ENCODE data around the gene LRRC23.

The LRRC23 gene

GRCh38 chr12:6937481-6938352, 33.1 kb downstream of the LRRC23 start:
- peak overlapping the region; percentile 47 for H3K27ac ChIP-seq (ENCODE audit: low read depth, low read length)
- peaks cover 44% of the 10 kb centered on the region for H3K4me1 ChIP-seq (ENCODE audit: control insufficient read depth, insufficient read depth, low read length, unreplicated experiment)
- peaks cover 9% of the 10 kb centered on the region for H3K79me2 ChIP-seq (ENCODE audit: control insufficient read depth, insufficient read depth, low read length, unreplicated experiment)
- H2AFZ ChIP-seq (ENCODE audit: low read length, unreplicated experiment), result no peak overlapping the region
- peak overlapping the region; percentile 74 for H3K4me3 ChIP-seq (ENCODE audit: low read depth, low read length)
- peaks cover 2% of the 10 kb centered on the region; the same call in 1 of the 2 replicates for H3K36me3 ChIP-seq (ENCODE audit: insufficient read depth, low read length)
- no peaks in the 10 kb centered on the region for H3K27me3 ChIP-seq (ENCODE audit: insufficient read depth, low read length)

DNA sequence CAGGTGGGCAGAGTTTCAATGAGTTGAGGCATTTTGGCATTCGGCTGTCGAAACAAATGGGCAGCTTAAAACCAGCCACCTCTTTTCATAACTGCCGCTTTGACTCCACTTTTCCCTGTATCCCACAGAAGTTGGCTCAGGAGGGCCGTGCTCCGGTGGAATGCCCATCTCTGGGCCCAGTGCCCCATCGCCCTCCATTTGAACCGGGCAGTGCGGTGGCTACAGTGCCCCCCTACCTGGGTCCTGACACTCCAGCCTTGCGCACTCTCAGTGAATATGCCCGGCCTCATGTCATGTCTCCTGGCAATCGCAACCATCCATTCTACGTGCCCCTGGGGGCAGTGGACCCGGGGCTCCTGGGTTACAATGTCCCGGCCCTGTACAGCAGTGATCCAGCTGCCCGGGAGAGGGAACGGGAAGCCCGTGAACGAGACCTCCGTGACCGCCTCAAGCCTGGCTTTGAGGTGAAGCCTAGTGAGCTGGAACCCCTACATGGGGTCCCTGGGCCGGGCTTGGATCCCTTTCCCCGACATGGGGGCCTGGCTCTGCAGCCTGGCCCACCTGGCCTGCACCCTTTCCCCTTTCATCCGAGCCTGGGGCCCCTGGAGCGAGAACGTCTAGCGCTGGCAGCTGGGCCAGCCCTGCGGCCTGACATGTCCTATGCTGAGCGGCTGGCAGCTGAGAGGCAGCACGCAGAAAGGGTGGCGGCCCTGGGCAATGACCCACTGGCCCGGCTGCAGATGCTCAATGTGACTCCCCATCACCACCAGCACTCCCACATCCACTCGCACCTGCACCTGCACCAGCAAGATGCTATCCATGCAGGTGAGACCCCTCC, 34.0 kb downstream of the LRRC23 start:
- Histone ChIP-seq H3K36me3 (ENCODE audit: insufficient read depth, low read length) (no peaks in the 10 kb centered on the region), H3K4me1 (ENCODE audit: control insufficient read depth, insufficient read depth, low read length, unreplicated experiment) (peaks cover 41% of the 10 kb centered on the region), H3K27ac (ENCODE audit: low read depth, low read length) (no peak overlapping the region), H3K79me2 (ENCODE audit: control insufficient read depth, insufficient read depth, low read length, unreplicated experiment) (peaks cover 2% of the 10 kb centered on the region), H3K27me3 (ENCODE audit: insufficient read depth, low read length) (no peaks in the 10 kb centered on the region), H3K4me3 (ENCODE audit: low read depth, low read length) (peak overlapping the region; percentile 74; the same call in 1 of the 2 replicates), H2AFZ (ENCODE audit: low read length, unreplicated experiment) (no peak overlapping the region)

GRCh38 chr12:6939191-6939540, 34.5 kb downstream of the LRRC23 start:
- H3K27me3 ChIP-seq (ENCODE audit: insufficient read depth, low read length), result no peaks in the 10 kb centered on the region
- no peaks in the 10 kb centered on the region for H3K79me2 ChIP-seq (ENCODE audit: control insufficient read depth, insufficient read depth, low read length, unreplicated experiment)
- no peak overlapping the region for H2AFZ ChIP-seq (ENCODE audit: low read length, unreplicated experiment)
- H3K4me3 ChIP-seq (ENCODE audit: low read depth, low read length), result no peak overlapping the region
- peaks cover 35% of the 10 kb centered on the region for H3K4me1 ChIP-seq (ENCODE audit: control insufficient read depth, insufficient read depth, low read length, unreplicated experiment)
- H3K27ac ChIP-seq (ENCODE audit: low read depth, low read length), result no peak overlapping the region
- no peaks in the 10 kb centered on the region for H3K36me3 ChIP-seq (ENCODE audit: insufficient read depth, low read length)

DNA sequence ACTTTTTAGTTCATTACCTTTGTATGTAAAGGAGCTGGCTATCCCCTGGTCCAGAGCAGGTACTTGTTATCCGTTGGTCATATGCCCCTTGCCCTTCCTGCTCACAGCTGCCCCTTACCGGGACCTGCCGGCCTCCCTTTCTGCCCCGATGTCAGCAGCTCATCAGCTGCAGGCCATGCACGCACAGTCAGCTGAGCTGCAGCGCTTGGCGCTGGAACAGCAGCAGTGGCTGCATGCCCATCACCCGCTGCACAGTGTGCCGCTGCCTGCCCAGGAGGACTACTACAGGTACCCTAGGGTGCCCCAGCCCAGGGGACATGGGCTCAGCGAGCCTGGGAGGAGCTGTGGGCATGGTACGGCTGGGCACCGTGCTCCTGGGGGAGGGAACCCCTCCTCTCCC, 36.6 kb downstream of the LRRC23 start:
- Histone ChIP-seq H3K4me3 (ENCODE audit: low read depth, low read length) (no peak overlapping the region), H3K4me1 (ENCODE audit: control insufficient read depth, insufficient read depth, low read length, unreplicated experiment) (peaks cover 25% of the 10 kb centered on the region), H3K27me3 (ENCODE audit: insufficient read depth, low read length) (no peaks in the 10 kb centered on the region)

GRCh38 chr12:6941782-6942181, 37.2 kb downstream of the LRRC23 start:
- H3K27ac ChIP-seq (ENCODE audit: low read depth, low read length), result no peak overlapping the region
- H3K4me3 ChIP-seq (ENCODE audit: low read depth, low read length), result no peak overlapping the region
- H3K27me3 ChIP-seq (ENCODE audit: insufficient read depth, low read length), result no peaks in the 10 kb centered on the region
- no peaks in the 10 kb centered on the region for H3K36me3 ChIP-seq (ENCODE audit: insufficient read depth, low read length)
- peaks cover 25% of the 10 kb centered on the region for H3K4me1 ChIP-seq (ENCODE audit: control insufficient read depth, insufficient read depth, low read length, unreplicated experiment)
- H3K79me2 ChIP-seq (ENCODE audit: control insufficient read depth, insufficient read depth, low read length, unreplicated experiment), result peaks cover 3% of the 10 kb centered on the region
- H2AFZ ChIP-seq (ENCODE audit: low read length, unreplicated experiment), result no peak overlapping the region

More for the DNA sequence above, 36.6 kb downstream of the LRRC23 start:
- Histone ChIP-seq H3K79me2 (ENCODE audit: control insufficient read depth, insufficient read depth, low read length, unreplicated experiment) (peaks cover 3% of the 10 kb centered on the region), H3K36me3 (ENCODE audit: insufficient read depth, low read length) (no peaks in the 10 kb centered on the region), H2AFZ (ENCODE audit: low read length, unreplicated experiment) (no peak overlapping the region), H3K27ac (ENCODE audit: low read depth, low read length) (no peak overlapping the region)

DNA sequence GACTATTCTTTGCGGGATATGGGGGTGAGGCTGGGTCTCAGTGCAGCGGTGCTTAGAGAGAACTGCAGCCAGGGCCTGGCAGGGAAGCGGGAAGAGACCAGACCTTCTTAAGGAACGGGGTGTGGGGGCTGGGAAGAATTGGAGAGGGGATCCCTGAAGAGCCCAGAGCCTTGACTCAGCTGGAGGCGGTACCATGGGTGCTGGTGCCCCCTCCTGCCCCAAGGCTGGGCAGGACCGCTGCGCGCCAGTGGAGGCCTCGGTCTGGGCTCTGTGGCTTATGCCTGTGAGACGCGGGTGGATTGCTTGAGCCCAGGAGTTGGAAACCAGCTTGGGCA, 37.7 kb downstream of the LRRC23 start:
- Histone ChIP-seq H3K4me1 (ENCODE audit: control insufficient read depth, insufficient read depth, low read length, unreplicated experiment) (peaks cover 23% of the 10 kb centered on the region), H3K79me2 (ENCODE audit: control insufficient read depth, insufficient read depth, low read length, unreplicated experiment) (peaks cover 3% of the 10 kb centered on the region), H3K27ac (ENCODE audit: low read depth, low read length) (no peak overlapping the region; the same call in 1 of the 2 replicates), H3K36me3 (ENCODE audit: insufficient read depth, low read length) (no peaks in the 10 kb centered on the region), H3K27me3 (ENCODE audit: insufficient read depth, low read length) (no peaks in the 10 kb centered on the region), H3K4me3 (ENCODE audit: low read depth, low read length) (no peak overlapping the region), H2AFZ (ENCODE audit: low read length, unreplicated experiment) (no peak overlapping the region)

DNA sequence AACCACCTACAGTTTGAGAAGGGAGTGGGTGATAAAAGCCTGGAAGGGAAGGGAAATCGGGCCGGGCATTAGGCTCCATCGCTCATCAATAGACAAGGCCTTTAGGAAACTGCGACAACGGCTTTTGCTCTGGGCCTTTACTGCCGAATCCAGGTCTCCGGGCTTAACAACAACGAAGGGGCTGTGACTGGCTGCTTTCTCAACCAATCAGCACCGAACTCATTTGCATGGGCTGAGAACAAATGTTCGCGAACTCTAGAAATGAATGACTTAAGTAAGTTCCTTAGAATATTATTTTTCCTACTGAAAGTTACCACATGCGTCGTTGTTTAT, 38.7 kb downstream of the LRRC23 start:
- Histone ChIP-seq H3K27ac (ENCODE audit: low read depth, low read length) (peak overlapping the region; percentile 92), H3K36me3 (ENCODE audit: insufficient read depth, low read length) (no peaks in the 10 kb centered on the region), H3K4me3 (ENCODE audit: low read depth, low read length) (peak overlapping the region; percentile 83; the same call in 1 of the 2 replicates), H3K4me1 (ENCODE audit: control insufficient read depth, insufficient read depth, low read length, unreplicated experiment) (peaks cover 16% of the 10 kb centered on the region), H3K27me3 (ENCODE audit: insufficient read depth, low read length) (no peaks in the 10 kb centered on the region), H3K79me2 (ENCODE audit: control insufficient read depth, insufficient read depth, low read length, unreplicated experiment) (peaks cover 3% of the 10 kb centered on the region), H2AFZ (ENCODE audit: low read length, unreplicated experiment) (no peak overlapping the region)

DNA sequence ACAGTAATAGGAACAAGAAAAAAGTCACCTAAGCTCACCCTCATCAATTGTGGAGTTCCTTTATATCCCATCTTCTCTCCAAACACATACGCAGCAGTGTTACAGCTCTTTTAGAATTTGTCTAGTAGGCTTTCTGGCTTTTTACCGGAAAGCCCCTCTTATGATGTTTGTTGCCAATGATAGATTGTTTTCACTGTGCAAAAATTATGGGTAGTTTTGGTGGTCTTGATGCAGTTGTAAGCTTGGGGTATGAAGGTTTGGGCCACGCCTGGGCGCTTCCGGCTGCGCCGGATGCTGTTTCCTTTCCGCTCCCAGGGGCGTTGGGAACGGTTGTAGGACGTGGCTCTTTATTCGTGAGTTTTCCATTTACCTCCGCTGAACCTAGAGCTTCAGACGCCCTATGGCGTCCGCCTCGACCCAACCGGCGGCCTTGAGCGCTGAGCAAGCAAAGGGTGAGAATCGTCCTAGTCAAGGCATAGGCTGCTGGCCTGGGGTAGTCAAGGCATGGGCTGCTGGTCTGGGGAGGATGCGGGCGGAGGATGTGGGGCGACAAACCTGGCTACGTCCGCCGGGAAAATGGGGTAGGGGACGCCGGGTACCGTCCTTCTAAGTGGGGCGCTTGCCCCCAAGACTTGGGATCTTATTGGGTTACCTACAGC, 39.2 kb downstream of the LRRC23 start, which contains the start of the genes C12orf57 and RNU7-1:
TSS of gene C12orf57 (plus strand) at position 301 of the 659 bp plus-strand sequence. CDS start at position 401, 100 bp downstream.
TSS of gene RNU7-1 (plus strand) at position 95 of the 659 bp plus-strand sequence.
- Histone ChIP-seq H3K27ac (ENCODE audit: low read depth, low read length) (peak within 1 kb of the TSS; percentile 92), H3K79me2 (ENCODE audit: control insufficient read depth, insufficient read depth, low read length, unreplicated experiment) (peaks cover 3% of the 10 kb centered on the region), H3K27me3 (ENCODE audit: insufficient read depth, low read length) (no peaks in the 10 kb centered on the region), H2AFZ (ENCODE audit: low read length, unreplicated experiment) (peak within 1 kb of the TSS; percentile 26), H3K4me1 (ENCODE audit: control insufficient read depth, insufficient read depth, low read length, unreplicated experiment) (peaks cover 15% of the 10 kb centered on the region), H3K4me3 (ENCODE audit: low read depth, low read length) (peak within 1 kb of the TSS; percentile 83), H3K36me3 (ENCODE audit: insufficient read depth, low read length) (no peaks in the 10 kb centered on the region)

- Histone ChIP-seq H3K4me1 (ENCODE audit: control insufficient read depth, insufficient read depth, low read length, unreplicated experiment) (peaks cover 15% of the 10 kb centered on the region), H3K27me3 (ENCODE audit: insufficient read depth, low read length) (no peaks in the 10 kb centered on the region), H3K79me2 (ENCODE audit: control insufficient read depth, insufficient read depth, low read length, unreplicated experiment) (peaks cover 3% of the 10 kb centered on the region), H3K36me3 (ENCODE audit: insufficient read depth, low read length) (no peaks in the 10 kb centered on the region), H3K4me3 (ENCODE audit: low read depth, low read length) (peak overlapping the region; percentile 83), H3K27ac (ENCODE audit: low read depth, low read length) (peak overlapping the region; percentile 92), H2AFZ (ENCODE audit: low read length, unreplicated experiment) (peak overlapping the region; percentile 26)
Observed at GRCh38 chr12:6944381-6945186, 40.0 kb downstream of the LRRC23 start.

GRCh38 chr12:6945613-6946012, 41.0 kb downstream of the LRRC23 start:
- Histone ChIP-seq H3K27me3 (ENCODE audit: insufficient read depth, low read length) (no peaks in the 10 kb centered on the region), H3K4me3 (ENCODE audit: low read depth, low read length) (peak overlapping the region; percentile 83), H3K36me3 (ENCODE audit: insufficient read depth, low read length) (no peaks in the 10 kb centered on the region), H3K4me1 (ENCODE audit: control insufficient read depth, insufficient read depth, low read length, unreplicated experiment) (peaks cover 15% of the 10 kb centered on the region), H3K79me2 (ENCODE audit: control insufficient read depth, insufficient read depth, low read length, unreplicated experiment) (peaks cover 3% of the 10 kb centered on the region), H2AFZ (ENCODE audit: low read length, unreplicated experiment) (no peak overlapping the region), H3K27ac (ENCODE audit: low read depth, low read length) (no peak overlapping the region)

Data from ACC112 (cell line).